Measurements from ENCODE around the gene STON2. TPM values are rescaled to one million over a fixed set of nuclear protein-coding genes. Genes with fewer than 3 reads are reported as not detected.

The STON2 gene
- polyA plus RNA-seq, 1 donor, result 16.6 TPM

- DNase-seq (ENCODE audit: low read depth), result no peak
These were observed 97.5 kb downstream of the STON2 start for GRCh38 chr14:81302638-81303037.

- DNase-seq (ENCODE audit: low read depth), result no peak
These were observed 98.3 kb downstream of the STON2 start for GRCh38 chr14:81301813-81302212.

- no peak for DNase-seq (ENCODE audit: low read depth)
These were observed 98.8 kb downstream of the STON2 start for GRCh38 chr14:81301371-81301770.

GRCh38 chr14:81298911-81299310 is 101.2 kb downstream of the STON2 start:
- DNase-seq (ENCODE audit: low read depth), result no peak

GRCh38 chr14:81298122-81298521 is 102.0 kb downstream of the STON2 start:
- no peak for DNase-seq (ENCODE audit: low read depth)

- no peak for DNase-seq (ENCODE audit: low read depth)
These were observed 103.9 kb downstream of the STON2 start for GRCh38 chr14:81295958-81296923.

- no peak for DNase-seq (ENCODE audit: low read depth)
These were observed 110.6 kb downstream of the STON2 start for GRCh38 chr14:81289516-81289915.

- DNase-seq (ENCODE audit: low read depth), result no peak
These were observed 113.4 kb downstream of the STON2 start for GRCh38 chr14:81286574-81287370.

GRCh38 chr14:81285245-81285644 is 114.9 kb downstream of the STON2 start:
- DNase-seq (ENCODE audit: low read depth), result no peak

- DNase-seq (ENCODE audit: low read depth), result no peak
These were observed 118.8 kb downstream of the STON2 start for GRCh38 chr14:81281332-81281731.

GRCh38 chr14:81280136-81280791 is 119.9 kb downstream of the STON2 start:
- no peak for DNase-seq (ENCODE audit: low read depth)

GRCh38 chr14:81277096-81277495 is 123.0 kb downstream of the STON2 start:
- no peak for DNase-seq (ENCODE audit: low read depth)

- DNase-seq (ENCODE audit: low read depth), result no peak
These were observed 123.8 kb downstream of the STON2 start for GRCh38 chr14:81276073-81277069.

GRCh38 chr14:81275305-81276072 is 124.6 kb downstream of the STON2 start:
- no peak for DNase-seq (ENCODE audit: low read depth)

GRCh38 chr14:81273961-81274575 is 126.1 kb downstream of the STON2 start:
- DNase-seq (ENCODE audit: low read depth), result no peak

GRCh38 chr14:81273521-81273920 is 126.6 kb downstream of the STON2 start:
- no peak for DNase-seq (ENCODE audit: low read depth)

GRCh38 chr14:81272317-81272716 is 127.8 kb downstream of the STON2 start:
- DNase-seq (ENCODE audit: low read depth), result no peak

- no peak for DNase-seq (ENCODE audit: low read depth)
These were observed 130.1 kb downstream of the STON2 start for GRCh38 chr14:81269979-81270375.

GRCh38 chr14:81269100-81269978 is 130.8 kb downstream of the STON2 start:
- DNase-seq (ENCODE audit: low read depth), result peak; percentile 61

Measured in forelimb muscle (tissue), 1 donor.